LHCN-M2 (cell line): ENCODE measurements around the gene TTLL1. TPM values are rescaled to one million over a fixed set of nuclear protein-coding genes. Genes with fewer than 3 reads are reported as not detected.
"Not testable (repeated sequence)": the region's sequence is repeated elsewhere in the genome, so short reads cannot be mapped to it uniquely, and the experiment has no call there.

ENCODE experiments used
- DNase-seq: peaks from one replicate; pipeline ENCODE4 v3.0.0-alpha.2; 2012; ENCODE audit warnings: low read depth
- total RNA-seq: library from RNA; depleted of rRNA; stranded (reverse); fragments of >200 nt; gene quantifications from 2 replicates; pipeline ENCODE4 v1.2.3, GENCODE V29; 2014

TTLL1 gene
- total RNA-seq, 1 experiment from 2014 or later: 13.5 TPM

DNA sequence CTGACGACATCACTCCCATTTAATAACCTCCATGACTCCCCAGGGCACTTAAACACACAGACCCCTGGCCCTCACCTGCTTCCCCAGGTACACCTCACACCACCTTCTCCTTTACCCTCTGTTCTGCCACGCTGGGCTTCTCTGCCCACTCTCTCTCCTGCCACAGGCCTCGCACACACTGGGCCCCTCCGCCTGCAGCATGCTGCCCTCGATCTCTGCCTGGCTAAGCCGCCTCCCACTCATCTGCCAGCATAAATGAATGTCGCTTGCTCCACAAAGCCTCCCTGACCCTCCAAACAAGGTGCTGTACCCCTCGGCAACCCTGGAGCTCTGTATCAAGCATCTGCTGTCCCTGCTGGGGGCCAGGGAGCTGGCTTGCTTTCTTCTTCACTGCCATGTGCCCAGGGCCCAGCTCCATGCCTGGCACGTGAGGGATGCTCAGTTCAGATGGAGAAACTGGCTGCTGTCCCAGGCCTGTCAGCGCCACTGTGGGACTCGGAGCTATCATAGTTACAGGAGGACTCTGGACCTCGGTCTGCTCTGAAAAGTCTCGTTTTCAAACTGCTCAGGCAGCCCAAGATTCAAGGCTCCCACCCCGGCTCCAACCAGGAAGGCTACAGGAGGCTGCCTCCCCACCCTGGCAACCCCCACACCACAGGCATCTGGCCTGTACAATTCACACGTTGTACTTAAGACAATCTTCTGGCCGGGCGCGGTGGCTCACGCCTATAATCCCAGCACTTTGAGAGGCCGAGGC, 11.9 kb downstream of the TTLL1 start:
- no peak for DNase-seq

DNA sequence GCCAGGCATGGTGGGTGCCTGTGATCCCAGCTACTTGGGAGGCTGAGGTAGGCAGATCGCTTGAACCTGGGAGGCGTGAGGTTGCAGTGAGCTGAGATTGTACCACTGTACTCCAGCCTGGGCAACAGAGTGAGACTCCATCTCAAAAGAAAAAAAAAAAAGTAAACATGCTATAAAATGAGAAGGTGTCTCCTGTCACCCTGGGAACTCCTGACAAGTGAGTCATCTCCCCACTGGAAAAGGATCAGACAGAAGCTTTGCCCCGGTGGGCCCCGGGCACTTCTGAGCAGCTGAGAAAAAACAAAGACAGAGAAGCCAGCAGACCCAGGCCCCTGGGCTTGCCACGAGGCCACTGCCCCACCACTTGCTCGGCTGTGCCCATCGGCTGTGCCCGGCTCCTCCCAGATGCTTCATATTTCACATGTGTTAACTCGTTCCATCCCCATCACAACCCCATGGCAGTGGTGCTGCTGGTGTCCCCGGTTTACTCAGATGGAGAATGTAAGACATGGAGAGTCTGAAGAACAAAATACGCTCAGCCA, 22.3 kb downstream of the TTLL1 start:
- DNase-seq: peak; percentile 78

DNA sequence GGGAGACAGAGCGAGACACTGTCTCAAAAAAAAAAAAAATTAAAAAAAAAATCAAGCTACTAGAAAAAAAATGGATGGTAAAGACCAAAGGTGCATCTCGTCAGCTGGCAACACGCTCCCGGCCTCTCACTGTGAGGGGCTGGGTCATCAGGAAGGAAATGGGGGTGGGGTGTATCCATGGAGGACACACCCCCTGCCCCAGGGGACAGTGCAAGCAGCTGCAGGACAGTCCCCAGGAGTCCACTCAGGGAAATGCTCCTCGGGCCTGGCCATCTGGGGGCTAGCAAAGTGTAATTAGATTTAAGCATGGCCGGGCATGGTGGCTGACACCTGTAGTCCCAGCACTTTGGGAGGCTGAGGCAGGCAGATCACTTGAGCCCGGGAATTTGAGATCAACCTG, 23.1 kb downstream of the TTLL1 start:
- DNase-seq: no peak

DNA sequence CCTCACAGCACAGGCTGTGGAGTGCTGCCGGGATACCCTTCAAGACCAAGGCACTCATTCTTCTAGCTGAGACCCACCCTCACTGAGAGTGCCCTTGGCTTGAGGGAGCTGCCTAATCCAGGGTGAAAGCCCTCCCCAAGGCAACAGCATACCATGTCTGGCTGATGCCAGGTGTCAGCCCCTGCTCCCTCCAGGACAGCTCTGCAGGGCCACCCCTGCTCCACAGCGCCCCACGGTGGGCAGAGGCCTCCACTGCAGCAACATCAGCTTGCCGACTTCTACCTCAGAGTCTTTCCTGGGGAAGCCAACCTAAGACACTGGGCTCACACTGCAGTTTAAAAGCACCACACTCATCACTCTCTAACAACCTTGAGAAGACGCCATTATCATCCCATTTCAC, 29.0 kb downstream of the TTLL1 start:
- DNase-seq: peak; percentile 13

DNA sequence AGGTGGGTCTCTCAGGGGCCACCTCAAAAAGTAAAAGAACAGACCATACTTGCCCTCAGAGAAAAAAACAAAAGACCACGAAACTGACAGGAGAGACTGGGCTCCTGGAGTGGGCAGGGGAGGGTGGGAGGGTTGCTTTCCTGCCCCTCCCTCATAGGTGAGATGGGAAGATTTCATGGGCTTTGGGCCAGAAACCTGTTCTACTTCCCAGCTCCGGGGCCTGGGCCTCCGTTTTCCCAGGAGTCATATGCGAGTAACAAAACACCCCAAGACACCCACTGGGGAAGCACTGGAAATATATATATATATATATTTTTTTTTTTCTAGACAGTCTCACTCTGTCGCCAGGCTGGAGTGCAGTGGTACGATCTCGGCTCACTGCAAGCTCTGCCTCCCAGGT, 31.6 kb downstream of the TTLL1 start:
- DNase-seq: no peak

DNA sequence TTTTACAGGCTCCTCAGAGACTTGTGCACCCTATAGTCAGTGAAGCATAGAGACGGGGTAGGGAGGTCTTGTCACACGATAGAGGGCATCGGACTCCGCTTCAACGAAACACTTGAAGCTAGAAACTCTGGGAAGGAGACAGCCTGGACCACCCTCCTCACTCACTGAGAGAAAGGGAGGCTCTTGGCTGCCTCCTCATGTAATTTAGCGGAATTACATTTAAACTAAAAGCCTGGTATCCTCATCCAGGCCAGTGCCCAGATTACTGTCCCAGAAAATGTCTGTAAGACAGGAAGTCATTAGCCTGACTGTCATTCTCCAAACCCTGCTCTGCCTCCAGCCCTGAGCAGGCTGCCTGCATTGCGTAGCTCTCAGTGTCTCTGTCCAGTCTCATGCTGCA, 36.0 kb downstream of the TTLL1 start:
- DNase-seq: no peak

DNA sequence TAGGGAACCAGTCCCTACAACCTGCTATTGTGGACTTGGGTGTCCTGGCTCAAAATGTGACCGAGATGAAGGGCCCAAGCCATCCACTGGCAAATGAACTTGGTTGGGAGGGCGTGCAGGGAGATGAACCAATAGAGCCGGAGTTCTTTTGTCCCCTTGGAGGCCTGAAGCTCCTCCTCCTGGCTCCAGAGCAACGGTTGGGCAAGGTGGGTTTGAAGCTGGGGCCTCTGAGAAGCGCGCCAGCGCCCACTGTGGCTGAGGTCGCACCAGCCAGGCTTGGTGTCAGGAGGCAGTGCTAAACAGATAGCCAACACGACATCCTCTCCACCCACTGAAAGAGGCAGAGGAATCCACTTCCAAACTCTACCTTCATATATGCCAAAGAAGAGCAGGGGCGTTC, 38.2 kb downstream of the TTLL1 start:
- DNase-seq: no peak

DNA sequence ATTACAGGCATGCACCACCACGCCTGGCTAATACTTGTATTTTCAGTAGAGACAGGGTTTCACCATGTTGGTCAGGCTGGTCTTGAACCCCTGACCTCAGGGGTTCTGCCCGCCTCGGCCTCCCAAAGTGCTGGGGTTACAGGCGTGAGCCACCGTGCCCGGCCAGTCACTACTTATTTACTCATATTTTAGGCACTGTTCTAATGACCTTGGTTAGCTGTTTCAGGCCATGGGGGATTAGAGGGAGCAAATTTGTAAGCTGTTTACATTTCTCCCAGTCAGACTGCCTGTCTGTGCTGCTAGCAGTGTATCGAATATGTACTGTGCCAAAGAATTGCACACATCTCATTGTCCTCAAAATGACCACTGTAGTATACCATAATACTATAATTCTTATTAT, 41.6 kb downstream of the TTLL1 start:
- no peak for DNase-seq

DNA sequence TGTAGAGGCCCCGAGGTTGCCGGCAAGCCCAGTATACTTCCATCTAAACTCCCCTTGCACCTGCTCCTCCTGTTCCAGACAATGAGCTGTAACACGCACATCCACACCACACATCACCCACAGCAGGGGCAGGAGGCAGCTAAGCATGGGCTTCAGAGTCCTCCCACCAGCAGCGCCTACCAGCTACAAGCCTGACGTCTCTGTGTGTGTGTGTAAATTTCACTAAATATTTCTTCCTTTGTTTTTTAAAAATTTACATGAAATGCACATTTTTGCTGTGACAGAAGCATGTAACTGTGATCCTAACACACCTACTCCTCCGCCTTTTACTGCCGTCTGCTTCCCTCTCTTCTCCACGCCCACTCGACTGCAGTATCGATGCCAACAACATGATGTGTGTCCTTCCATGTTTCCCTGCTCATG, 44.9 kb downstream of the TTLL1 start:
- no peak for DNase-seq

DNA sequence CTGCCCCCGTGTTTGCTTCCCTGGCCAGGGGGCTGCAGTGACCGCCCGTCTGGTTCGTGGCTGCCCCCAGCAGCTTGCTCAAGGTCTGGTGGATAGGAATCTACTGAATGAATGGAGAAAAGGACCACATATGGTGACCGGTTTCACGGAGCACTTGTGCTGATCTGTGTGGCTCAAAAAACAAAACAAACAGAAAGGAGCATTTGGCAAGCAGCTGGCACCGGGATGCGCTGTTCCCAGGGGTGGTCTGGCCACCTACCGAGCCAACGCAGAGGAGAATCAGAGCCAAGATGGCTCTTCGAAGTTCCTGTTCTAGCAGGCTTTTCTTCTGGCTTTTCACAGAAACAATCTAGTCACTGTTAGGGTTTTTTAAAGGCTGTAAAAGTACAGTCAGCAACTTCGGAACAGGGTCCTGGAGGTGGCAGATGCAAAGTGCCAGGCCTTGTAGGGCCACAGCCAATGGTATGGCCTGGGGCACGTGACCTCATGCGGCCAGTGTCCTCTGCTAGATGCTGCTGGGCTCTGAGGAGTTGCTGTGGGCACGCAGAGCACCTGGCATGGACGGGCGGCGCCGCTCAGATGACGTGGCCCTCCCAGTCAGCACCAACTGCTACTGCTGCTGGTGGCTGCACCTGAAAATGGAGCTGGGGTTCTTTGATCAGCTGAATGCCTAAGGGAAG, 47.0 kb downstream of the TTLL1 start:
- no peak for DNase-seq

DNA sequence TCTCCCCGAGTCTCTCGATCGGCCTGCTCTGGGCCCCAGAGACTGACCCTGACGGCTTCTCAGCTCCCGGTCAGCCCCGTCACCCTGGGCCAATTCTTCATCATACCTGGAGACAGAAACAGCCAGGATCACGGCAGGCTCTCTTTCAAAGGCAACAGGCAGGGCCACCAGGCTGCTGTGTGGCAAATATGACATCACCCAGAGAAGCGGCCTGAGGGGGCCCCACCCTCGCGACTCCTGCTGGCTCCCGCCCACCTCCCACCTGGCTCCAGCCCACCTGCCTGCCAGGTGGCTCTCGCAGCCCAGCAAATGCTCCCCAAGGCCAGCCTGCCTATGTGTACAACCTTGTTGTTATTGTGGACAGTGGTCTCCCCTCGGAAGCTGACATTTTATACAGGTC, 49.4 kb downstream of the TTLL1 start:
- no peak for DNase-seq

DNA sequence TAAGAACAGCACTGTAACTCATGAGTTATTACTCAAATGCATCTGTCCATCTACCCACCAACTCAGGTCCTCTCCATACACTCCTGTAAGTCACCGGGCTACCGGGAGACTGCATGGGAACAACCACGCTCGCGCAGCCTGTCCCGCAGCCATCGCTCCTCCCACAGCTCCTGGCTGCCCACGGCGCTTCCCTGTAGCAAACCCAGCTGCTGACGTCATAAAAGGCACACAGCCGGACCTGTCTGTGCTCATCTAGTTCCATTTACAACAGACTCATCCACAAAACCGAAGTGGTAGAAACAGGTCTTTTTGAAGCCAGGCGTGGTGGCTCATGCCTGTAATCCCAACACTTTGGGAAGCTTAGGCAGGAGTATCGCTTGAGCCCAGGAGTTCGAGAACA, 50.9 kb downstream of the TTLL1 start:
- no peak for DNase-seq

DNA sequence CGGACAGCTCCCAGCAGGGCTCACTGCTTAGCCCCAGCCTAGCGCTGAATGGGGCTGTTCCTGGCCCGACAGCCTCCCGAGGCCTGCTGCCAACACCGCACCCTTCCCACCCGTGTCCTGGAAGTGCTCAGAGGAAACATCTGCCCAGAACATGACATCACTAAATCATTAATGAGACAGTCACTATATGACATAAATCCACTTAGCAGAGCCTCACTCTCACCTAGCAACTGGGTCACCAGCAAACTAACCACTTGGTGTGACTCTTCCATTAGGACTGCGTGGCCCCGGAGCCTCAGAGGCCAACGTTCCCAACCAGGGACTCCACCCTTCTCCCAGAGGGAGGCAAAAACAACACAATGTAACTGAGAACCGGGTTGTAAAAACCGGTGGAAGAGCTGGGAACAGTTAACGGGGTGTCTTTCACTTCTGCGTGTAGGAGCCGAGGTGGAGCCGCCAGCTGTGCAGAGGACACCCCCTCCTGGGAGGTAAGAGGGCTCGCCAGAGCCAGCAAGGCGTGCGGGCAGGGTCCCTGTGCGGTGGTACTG, 52.8 kb downstream of the TTLL1 start:
- DNase-seq: peak; percentile 85

DNA sequence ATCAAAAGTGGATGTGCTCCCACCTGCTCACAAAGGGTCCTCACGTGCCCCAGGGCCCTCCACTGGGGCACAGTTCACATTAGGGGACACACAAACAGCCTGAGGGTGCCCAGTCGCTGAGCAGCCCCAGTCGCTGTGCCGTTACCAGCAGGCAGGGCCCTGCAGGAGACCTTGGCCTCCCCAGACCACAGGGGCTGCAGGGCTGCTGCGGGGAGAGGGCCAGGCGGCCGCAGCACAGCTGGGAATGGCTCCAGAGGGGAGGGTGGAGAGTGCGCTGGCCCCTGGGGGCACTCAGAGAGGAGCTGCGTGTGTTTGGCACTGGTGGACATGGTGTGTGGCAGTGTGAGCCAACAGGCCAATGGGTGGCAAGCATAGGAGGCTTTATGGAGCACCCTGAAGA, 53.9 kb downstream of the TTLL1 start:
- DNase-seq: no peak

DNA sequence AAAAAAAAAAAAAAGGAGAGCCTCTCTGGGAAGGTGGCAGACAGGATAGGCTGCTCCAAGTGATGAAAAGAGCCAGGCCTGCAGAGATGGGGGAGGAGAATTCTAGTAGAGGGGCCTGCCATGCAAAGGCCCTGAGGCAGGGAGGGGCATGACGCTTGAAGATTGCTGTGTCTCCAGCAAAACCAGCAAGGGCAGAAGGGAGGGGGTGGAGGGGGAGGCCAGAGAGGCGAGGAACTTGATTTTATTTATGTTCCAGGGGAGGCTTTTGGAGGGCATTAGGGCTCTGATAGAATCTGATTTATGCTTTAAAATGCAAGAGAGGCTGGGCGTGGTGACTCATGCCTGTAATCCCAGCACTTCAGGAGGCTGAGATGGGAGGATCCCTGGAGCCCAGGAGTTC, 57.6 kb downstream of the TTLL1 start:
- no peak for DNase-seq

DNA sequence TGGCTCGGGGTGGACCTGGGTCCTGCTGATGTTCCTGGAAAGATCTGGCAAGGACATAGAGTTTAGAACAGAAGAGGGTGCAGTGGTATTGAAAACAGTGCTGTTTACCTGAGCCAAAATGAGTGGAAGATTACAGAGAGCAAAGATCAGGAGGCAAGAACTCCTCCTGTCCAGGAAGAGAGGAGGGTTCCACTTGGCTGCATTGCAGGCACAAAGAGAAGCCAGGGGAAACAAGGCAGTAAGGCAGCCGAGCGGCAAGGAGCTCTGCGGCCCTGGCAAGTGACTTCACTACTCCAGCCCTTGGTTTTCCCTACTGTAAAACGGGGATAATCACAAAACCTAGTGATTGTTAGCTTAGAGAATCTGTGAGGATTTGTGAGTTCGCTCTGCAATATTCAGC, 70.6 kb downstream of the TTLL1 start:
- DNase-seq: no peak

DNA sequence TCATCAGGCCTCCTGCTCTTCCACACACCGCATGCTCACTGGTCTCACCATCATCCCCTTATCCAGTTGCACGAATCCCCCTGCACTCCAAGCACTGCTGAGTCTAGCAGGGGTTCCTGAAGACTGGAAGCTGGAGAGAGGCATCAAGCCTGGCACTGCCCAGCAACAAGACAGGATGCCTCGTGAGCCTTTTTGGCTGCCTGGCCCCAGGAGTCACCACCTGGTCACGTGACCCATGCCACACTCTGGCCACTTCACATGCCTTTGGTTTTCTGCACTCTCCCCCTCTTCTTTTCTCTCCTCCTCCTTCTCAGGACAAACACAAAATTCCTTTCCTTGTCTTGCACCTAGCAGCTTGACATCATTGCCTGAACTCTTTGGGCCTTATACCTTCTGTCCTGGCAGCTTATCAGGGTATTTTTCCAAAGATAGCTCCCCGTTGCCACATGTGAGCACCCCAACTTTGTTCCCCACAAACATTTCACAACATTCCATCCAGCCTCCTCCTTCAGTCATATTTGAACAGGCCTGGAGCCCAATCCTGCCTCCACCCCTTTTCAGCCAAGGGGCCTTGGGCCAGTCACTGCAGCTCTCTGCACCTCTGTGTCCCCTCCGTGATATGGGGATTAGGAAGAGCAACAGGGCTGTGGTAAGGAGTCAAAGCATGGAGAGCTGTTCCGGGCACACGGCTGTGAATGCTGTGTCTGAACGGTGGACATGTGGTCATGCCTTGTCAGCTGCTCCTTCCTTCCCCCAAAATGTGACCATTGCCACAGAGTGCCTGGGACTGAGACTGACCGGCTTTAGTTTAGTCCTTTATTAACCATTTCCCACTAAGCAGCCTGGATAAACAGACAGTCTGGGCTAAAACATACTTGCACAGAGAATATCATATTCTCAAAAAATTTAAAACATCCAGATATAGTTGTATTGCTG, 71.4 kb downstream of the TTLL1 start:
- no peak for DNase-seq

DNA sequence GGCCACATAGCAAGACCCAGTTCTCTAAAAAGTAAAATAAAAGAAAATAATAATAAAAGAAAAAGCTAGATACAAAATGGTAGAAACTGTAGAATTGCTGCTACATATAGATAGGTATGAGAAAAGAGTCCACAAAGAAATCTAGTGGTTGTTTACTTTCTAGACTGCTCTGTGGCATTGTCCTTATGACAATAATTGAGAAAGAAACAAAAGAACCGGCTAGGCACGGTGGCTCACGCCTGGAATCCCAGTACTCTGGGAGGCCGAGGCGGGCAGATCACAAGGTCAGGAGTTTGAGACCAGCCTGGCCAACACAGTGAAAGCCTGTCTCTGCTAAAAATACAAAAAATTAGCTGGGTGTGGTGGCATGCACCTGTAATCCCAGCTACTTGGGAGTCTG, 73.0 kb downstream of the TTLL1 start:
- DNase-seq: not testable (repeated sequence)

DNA sequence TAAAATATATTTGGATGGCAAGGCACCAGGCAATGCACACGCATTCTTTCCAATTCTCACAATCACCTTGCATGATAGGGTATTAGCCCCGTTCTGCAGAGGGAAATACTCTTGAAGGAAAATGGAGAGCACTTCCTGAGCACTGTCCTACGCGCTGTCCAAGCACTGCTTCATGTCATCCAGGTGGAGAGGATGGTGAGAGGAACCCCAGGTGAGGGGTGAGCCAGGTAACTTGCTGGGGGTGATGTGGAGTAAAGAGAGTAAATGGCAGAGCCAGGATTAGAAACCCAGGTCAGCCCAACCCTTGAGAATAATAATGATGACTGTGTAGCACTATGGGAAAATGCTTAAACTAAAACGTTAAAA, 73.5 kb downstream of the TTLL1 start:
- no peak for DNase-seq

DNA sequence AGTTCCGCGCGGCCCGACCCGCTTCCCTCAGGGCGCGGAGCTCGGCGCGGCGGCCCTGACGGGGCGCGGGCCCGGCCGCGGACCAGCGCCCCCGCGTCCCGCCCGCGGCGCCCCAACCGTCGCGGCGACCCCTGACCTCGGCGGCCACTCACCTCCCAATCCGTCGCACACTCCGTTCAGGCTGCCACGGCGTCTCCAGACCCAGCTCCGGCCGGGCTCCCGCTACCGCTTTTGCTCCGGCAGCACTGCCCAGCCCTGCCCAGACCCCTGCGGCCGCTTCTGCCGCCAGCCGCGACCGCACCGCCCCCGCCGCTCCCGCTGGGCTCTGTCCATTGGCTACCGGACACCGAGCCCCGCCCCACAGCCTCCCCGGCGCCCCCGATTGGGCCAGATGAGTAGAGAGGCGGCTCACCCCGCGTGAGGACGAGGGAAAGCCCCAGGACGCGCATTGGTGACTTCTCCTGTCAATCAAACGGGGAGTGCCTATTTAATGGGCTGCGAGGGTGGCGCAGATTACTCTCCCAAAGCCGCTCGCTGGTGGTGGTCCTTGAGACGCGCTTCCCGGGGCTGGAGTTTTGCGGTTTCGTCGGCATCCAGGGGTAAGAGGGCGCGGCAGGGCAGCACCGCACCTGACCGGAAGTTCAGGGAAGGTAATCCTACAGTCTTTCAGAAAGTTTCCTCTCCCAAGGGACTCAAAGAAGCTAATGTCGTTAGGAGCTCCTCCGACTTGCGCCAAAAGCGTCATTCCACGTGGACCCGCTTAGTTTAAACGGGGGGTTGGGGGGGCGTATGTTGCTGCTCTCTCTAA, 74.1 kb downstream of the TTLL1 start, which contains the start of gene PACSIN2:
TSS of gene PACSIN2 (minus strand) at position 281 of the 808 bp plus-strand sequence. CDS start 103,069 bp downstream, outside the sequence.
- DNase-seq: peak; percentile 98
